Liver (tissue), 3 donors: ENCODE results near the gene ZC3H13.

Experiments used
- ATF3 ChIP-seq: IDR thresholded peaks from 2 replicates; pipeline ENCODE4 v1.6.1; 2016; ENCODE audit warnings: antibody characterized with exemption
- CTCF ChIP-seq: fragments of 150-350 bp; IDR thresholded peaks from 2 replicates; pipeline ENCODE4 v1.5.1; 2017; ENCODE audit warnings: improper control_type of control experiment, low read depth, low read length; ENCODE audit not compliant: missing input control
- EGR1 ChIP-seq, 2 donors: IDR thresholded peaks; 2 replicates each; pipeline ENCODE4 v1.6.1; 2016 to 2018; ENCODE audit warnings: antibody characterized with exemption in 2 of 2, low read depth in 2 of 2
- FOXA2 ChIP-seq: IDR thresholded peaks from 2 replicates; pipeline ENCODE4 v1.6.1; 2016; ENCODE audit warnings: antibody characterized with exemption
- donor health status: healthy.
- donor health status: healthy.

GRCh38 chr13:46031581-46032263 is 20.8 kb downstream of the ZC3H13 start:
- TF ChIP-seq CTCF (no peak), ATF3 (no peak), EGR1 (IDR thresholded peaks at IDR 0.05; ENCODE audit: low read depth in 2 of 2) (no peak), FOXA2 (no peak)
